T47D (cell line): ENCODE results near the gene TBX18.

ENCODE experiments used
- DNase-seq, 2 experiments: peaks; one replicate each; pipeline versions ENCODE4 v3.0.0 to v3.0.0-alpha.2; 2011 to 2012; ENCODE audit warnings: low read depth in 1 of 2, low spot score in 1 of 2
- JUND ChIP-seq: IDR thresholded peaks from 2 replicates; pipeline ENCODE4 v1.6.1; 2012; ENCODE audit warnings: low read depth
- in situ Hi-C: cut with HindIII; loops from 2 replicates; pipeline ENCODE4 v1.10.0; 2016; ENCODE audit warnings: low sequenced_read_pairs, low pct_unique_long_range_greater_than_20kb

The TBX18 gene

GRCh38 chr6:84641076-84641475, 123.3 kb downstream of the TBX18 start:
- no peak for TF ChIP-seq JUND
- no peak for DNase-seq
- in situ Hi-C loops = no loop called here

- TF ChIP-seq JUND = no peak
- in situ Hi-C loops = no loop called here
- no peak for DNase-seq
These were observed 125.0 kb downstream of the TBX18 start for GRCh38 chr6:84639396-84639795.

GRCh38 chr6:84638286-84638685, 126.1 kb downstream of the TBX18 start:
- no peak for TF ChIP-seq JUND
- no peak for DNase-seq
- in situ Hi-C loops = no loop called here
